MM.1S (cell line): ENCODE data around the gene PLEKHA1.

Source experiments
- DNase-seq: peaks from one replicate; pipeline ENCODE4 v3.0.0-alpha.2; 2015
- H2AFZ ChIP-seq: fragments of 300-600 bp; sonication (generic); 2 replicates; pipeline ENCODE4 v1.6.0; 2016; ENCODE audit warnings: antibody characterized with exemption, low read length
- H3F3A ChIP-seq: fragments of 300-600 bp; sonication (generic); 2 replicates; pipeline ENCODE4 v1.6.1; 2016; ENCODE audit warnings: mild to moderate bottlenecking, antibody characterized with exemption, low read length, moderate library complexity, mixed read lengths; ENCODE audit not compliant: insufficient read depth
- H3K27ac ChIP-seq: fragments of 300-600 bp; sonication (generic); 2 replicates; pipeline ENCODE4 v1.5.1; 2016; ENCODE audit warnings: mild to moderate bottlenecking, low read length
- H3K27me3 ChIP-seq: fragments of 300-600 bp; sonication (generic); replicated peaks from 2 replicates; pipeline ENCODE4 v1.6.0; 2016; ENCODE audit warnings: low read length; ENCODE audit not compliant: insufficient read depth
- H3K36me3 ChIP-seq: fragments of 300-600 bp; sonication (generic); replicated peaks from 2 replicates; pipeline ENCODE4 v1.6.1; 2016; ENCODE audit warnings: mild to moderate bottlenecking, low read length, mixed read lengths; ENCODE audit not compliant: insufficient read depth
- H3K4me1 ChIP-seq: fragments of 300-600 bp; sonication (generic); 2 replicates; pipeline ENCODE4 v1.6.1; 2016; ENCODE audit warnings: low read length, mixed read lengths
- H3K4me2 ChIP-seq: fragments of 300-600 bp; sonication (generic); 2 replicates; pipeline ENCODE4 v1.6.0; 2016; ENCODE audit warnings: low read depth, low read length
- H3K4me3 ChIP-seq: fragments of 300-600 bp; sonication (generic); 2 replicates; pipeline ENCODE4 v1.5.1; 2016; ENCODE audit warnings: low read length, mixed read lengths
- H3K79me2 ChIP-seq: fragments of 300-600 bp; sonication (generic); 2 replicates; pipeline ENCODE4 v1.6.1; 2016; ENCODE audit warnings: mixed run types, low read length, mixed read lengths
- H3K9ac ChIP-seq: fragments of 300-600 bp; sonication (generic); 2 replicates; pipeline ENCODE4 v1.6.1; 2016; ENCODE audit warnings: low read length, mixed read lengths
- H3K9me2 ChIP-seq: fragments of 300-600 bp; sonication (generic); replicated peaks from 2 replicates; pipeline ENCODE4 v1.6.1; 2016; ENCODE audit warnings: mild to moderate bottlenecking, low read length, mixed read lengths; ENCODE audit not compliant: insufficient read depth
- H3K9me3 ChIP-seq: fragments of 300-600 bp; sonication (generic); replicated peaks from 2 replicates; pipeline ENCODE4 v1.6.1; 2016; ENCODE audit warnings: mild to moderate bottlenecking, low read length, mixed read lengths; ENCODE audit not compliant: insufficient read depth
- H4K20me1 ChIP-seq: fragments of 300-600 bp; sonication (generic); 2 replicates; pipeline ENCODE4 v1.6.1; 2016; ENCODE audit warnings: mild to moderate bottlenecking, low read length, moderate library complexity, mixed read lengths; ENCODE audit not compliant: insufficient read depth
- EZH2 ChIP-seq: fragments of 300-600 bp; sonication (generic); optimal IDR thresholded peaks from 2 replicates; pipeline ENCODE3; 2017; ENCODE audit warnings: low read depth, mild to moderate bottlenecking, antibody characterized with exemption, low read length, mixed read lengths
- EZH2phosphoT487 ChIP-seq: fragments of 300-600 bp; sonication (generic); IDR thresholded peaks from 2 replicates; pipeline ENCODE4 v1.6.1; 2018; ENCODE audit warnings: antibody characterized with exemption, low read length
- TF ChIP-seq, protein P1 (sequence below): fragments of 300-600 bp; sonication (generic); IDR thresholded peaks from 2 replicates; pipeline ENCODE4 v1.5.1; 2016; ENCODE audit warnings: antibody characterized with exemption, low read length, mixed read lengths

Gene PLEKHA1

DNA sequence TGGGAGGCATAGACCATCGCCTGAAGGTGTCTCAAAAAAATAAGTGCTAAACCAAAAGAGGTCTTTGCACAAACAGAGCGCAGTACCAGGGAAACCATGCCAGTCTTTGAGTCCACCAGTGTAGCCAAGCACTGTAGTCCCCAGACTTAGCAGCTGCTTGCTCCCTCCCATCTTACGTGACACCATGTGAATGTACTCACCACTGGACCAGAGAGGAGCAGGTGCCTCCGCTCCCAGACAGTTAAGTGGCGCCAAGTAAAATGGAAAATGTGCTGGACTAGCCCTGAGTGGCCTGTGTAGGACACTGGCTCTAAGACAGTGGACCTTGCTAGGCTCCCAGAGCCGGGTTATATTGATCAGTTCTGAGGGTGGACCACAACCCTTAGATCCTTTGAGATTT is 47.7 kb upstream of the PLEKHA1 start:
- H3K9me2 ChIP-seq: no peaks in the 10 kb centered on the region
- H2AFZ ChIP-seq: no peak overlapping the region
- no peak overlapping the region for H3K27ac ChIP-seq
- no peaks in the 10 kb centered on the region for H3F3A ChIP-seq
- no peaks in the 10 kb centered on the region for H3K36me3 ChIP-seq
- H3K9ac ChIP-seq: no peak overlapping the region
- no peaks in the 10 kb centered on the region for H3K9me3 ChIP-seq
- DNase-seq: no peak
- H3K4me2 ChIP-seq: no peak overlapping the region
- no peaks in the 10 kb centered on the region for H3K4me1 ChIP-seq
- TF ChIP-seq EZH2phosphoT487: no peak
- H3K4me3 ChIP-seq: no peak overlapping the region
- no peaks in the 10 kb centered on the region; the same call in 1 of the 2 replicates for H3K27me3 ChIP-seq
- no peaks in the 10 kb centered on the region for H3K79me2 ChIP-seq
- H4K20me1 ChIP-seq: no peaks in the 10 kb centered on the region

DNA sequence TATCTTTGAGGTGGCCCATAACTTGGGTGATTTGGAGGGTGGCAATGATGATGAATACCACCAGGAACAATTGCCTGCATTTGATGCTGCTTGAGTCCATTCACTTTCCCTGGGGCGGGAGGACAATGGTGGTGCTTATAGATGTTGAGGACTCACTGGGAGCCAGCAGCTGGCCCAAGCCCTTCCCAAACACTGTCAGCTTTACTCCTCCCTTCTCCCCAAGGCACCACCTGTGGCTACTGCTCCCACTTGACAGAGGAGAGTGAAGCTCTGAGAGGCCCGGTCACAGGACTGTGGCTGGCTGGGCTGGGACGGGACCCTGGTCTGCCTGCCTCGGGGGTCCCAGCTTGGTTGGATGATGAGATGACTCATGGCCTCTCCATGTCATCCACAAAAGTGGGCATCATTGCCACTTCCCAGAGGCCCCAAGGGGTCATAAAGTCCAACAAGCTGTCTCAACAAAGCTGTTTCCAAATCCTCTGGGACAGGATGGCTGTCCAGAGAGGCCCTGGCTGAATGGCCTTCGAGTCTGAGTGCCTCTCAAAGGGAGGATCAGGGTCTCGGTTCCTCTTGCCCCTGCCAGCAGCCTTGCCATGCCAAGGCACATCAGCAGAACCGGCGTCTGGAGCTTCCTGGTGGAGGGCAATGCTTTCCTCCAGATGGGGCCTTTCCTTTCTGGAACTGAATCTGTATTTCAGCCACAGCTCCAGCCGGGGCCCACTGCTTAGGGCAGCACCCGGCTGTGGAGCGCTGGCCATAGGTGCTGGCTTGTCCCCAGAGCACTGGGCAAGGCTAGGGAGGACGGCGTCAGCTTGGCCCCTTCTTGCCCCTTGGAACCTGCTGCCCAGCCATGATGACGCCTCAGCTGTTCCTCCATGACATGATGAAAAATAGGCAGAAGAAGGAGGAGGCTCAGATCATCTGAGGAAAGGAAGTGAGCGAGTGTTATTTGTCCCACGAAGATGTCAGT is 47.0 kb upstream of the PLEKHA1 start:
- Histone ChIP-seq H3K36me3 (no peaks in the 10 kb centered on the region), H3K9me2 (no peaks in the 10 kb centered on the region), H3K27ac (no peak overlapping the region), H3K9me3 (no peaks in the 10 kb centered on the region), H3K9ac (no peak overlapping the region), H3F3A (no peaks in the 10 kb centered on the region), H4K20me1 (no peaks in the 10 kb centered on the region), H3K4me3 (no peak overlapping the region), H2AFZ (no peak overlapping the region), H3K27me3 (no peaks in the 10 kb centered on the region; the same call in 1 of the 2 replicates), H3K79me2 (no peaks in the 10 kb centered on the region), H3K4me2 (no peak overlapping the region), H3K4me1 (no peaks in the 10 kb centered on the region)
- no peak for DNase-seq
- no peak for TF ChIP-seq EZH2
- TF ChIP-seq, protein P1, sequence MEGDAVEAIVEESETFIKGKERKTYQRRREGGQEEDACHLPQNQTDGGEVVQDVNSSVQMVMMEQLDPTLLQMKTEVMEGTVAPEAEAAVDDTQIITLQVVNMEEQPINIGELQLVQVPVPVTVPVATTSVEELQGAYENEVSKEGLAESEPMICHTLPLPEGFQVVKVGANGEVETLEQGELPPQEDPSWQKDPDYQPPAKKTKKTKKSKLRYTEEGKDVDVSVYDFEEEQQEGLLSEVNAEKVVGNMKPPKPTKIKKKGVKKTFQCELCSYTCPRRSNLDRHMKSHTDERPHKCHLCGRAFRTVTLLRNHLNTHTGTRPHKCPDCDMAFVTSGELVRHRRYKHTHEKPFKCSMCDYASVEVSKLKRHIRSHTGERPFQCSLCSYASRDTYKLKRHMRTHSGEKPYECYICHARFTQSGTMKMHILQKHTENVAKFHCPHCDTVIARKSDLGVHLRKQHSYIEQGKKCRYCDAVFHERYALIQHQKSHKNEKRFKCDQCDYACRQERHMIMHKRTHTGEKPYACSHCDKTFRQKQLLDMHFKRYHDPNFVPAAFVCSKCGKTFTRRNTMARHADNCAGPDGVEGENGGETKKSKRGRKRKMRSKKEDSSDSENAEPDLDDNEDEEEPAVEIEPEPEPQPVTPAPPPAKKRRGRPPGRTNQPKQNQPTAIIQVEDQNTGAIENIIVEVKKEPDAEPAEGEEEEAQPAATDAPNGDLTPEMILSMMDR: no peak
- no peak for TF ChIP-seq EZH2phosphoT487

DNA sequence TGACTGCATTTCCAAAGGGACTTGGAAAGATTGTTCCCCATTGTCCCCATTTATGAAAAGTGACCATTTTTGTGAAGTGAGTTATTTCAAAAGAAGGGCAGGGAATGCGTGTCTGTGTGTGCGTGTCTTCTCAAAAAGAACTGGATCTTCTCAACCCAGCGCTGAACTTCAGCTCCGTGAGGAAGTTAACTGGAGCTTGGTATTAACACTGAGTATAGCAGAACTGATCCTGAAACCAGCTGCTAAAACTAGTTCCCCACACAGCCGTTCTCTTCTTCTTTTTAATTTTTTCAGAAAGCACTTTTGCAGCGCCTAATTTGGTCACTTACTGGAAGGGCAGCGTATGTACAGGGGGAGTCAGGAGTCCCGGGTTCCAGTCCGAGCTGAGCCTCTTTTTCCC is 45.8 kb upstream of the PLEKHA1 start:
- no peak overlapping the region for H3K4me2 ChIP-seq
- no peaks in the 10 kb centered on the region for H3K36me3 ChIP-seq
- H3K27ac ChIP-seq: no peak overlapping the region

More for the DNA sequence above, 45.8 kb upstream of the PLEKHA1 start:
- DNase-seq: no peak
- Histone ChIP-seq H3K79me2 (no peaks in the 10 kb centered on the region), H3K4me1 (no peaks in the 10 kb centered on the region), H3K4me3 (no peak overlapping the region), H3K9me2 (no peaks in the 10 kb centered on the region), H2AFZ (no peak overlapping the region), H3K9me3 (no peaks in the 10 kb centered on the region), H4K20me1 (no peaks in the 10 kb centered on the region), H3K9ac (no peak overlapping the region), H3K27me3 (no peaks in the 10 kb centered on the region; the same call in 1 of the 2 replicates), H3F3A (no peaks in the 10 kb centered on the region)
- no peak for TF ChIP-seq EZH2phosphoT487
- TF ChIP-seq EZH2: no peak
- TF ChIP-seq, protein P1: no peak
